ENCODE measurements around the gene SMAD9.

SMAD9 gene

GRCh38 chr13:36819739-36820090 is 100.3 kb downstream of the SMAD9 start:
- peak; percentile 18 to 21 for DNase-seq (ENCODE audit: extremely low read depth in 1 of 2, low read depth in 1 of 2)

GRCh38 chr13:36818804-36819738 is 101.0 kb downstream of the SMAD9 start, which contains the start of gene RFXAP:
RFXAP (plus strand) TSS chr13:36819222; CDS start chr13:36819358, 136 bp downstream.
- peak; percentile 79 to 82 for DNase-seq (ENCODE audit: extremely low read depth in 1 of 2, low read depth in 1 of 2)

DNA sequence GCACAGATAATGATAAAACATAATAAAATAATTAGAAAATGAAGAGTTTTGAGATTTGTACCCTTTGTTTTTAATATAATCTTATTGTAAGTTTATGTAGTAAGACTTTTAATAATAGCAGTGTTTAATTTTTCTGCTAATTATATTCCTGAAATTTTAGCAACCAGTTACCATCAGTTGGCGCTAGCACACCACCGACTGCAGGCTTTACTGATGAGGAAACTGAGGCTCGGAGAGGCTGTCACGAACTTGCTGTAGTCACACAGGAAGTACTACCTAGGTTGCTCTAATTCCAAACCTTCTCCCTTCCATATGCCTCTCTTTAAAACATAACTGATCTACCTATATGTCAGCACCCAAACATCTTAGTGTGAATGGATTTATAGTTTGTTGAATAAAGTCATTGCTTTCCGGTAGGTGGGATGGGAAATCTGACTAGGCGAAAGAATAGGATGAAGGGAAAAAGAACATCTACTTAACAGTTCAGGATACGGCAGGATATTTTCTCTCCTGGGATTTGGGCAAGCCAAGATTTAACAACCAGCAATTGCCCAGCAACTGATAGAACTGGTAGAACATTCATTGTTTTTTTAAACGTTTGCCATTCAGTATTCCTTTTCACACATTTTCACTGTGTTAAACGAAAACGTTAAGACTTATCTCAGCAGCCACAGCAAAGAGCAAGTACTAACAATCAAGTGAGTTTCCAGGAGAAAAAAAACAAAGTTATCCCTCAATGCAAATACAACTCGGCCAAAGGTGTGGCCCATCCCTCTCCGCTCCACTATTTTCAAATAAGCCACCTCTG is 101.8 kb downstream of the SMAD9 start:
- no peak for DNase-seq (ENCODE audit: extremely low read depth in 1 of 2, low read depth in 1 of 2)

DNA sequence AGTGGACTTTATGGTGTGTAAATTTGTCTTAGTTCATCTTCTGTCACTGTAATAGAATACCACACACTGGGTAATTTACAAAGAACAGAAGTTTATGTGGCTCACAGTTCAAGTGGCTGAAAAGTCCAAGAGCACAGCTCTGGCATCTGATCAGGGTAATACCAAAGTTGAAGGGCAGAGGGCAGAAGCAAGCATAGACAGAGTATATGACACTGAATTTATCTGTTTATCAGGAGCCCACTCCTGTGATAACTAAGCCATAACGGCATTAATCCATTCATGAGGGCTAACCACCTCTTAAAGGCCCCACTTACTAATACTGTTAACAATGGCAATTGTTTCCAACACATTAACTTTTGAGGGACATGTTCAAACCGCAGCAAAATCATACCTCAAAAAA is 105.0 kb downstream of the SMAD9 start:
- DNase-seq (ENCODE audit: extremely low read depth in 1 of 2, low read depth in 1 of 2), result no peak

- DNase-seq (ENCODE audit: extremely low read depth in 1 of 2, low read depth in 1 of 2), result no peak
Measured at GRCh38 chr13:36814465-36814864, 105.6 kb downstream of the SMAD9 start.

DNA sequence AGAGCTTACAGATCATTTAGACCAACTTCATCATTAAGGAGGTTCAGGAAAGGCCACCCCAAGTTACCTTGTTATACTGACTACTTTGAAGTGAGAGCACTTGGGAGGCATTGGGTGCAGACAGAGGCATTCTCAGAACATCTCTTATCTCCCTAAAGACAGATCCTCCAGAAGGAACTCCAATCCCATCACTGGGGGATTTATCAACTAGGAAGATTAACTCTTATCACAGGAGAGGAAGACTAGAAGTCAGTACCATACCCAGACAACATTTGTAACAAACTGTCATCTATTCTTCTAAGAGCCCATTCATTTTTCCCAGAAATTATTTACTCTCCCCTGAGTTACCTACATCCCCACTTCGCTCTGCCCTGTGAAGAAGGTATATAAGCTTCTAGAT is 106.8 kb downstream of the SMAD9 start:
- DNase-seq (ENCODE audit: extremely low read depth in 1 of 2, low read depth in 1 of 2), result no peak

GRCh38 chr13:36807616-36808015 is 112.4 kb downstream of the SMAD9 start:
- DNase-seq (ENCODE audit: extremely low read depth in 1 of 2, low read depth in 1 of 2), result no peak

DNA sequence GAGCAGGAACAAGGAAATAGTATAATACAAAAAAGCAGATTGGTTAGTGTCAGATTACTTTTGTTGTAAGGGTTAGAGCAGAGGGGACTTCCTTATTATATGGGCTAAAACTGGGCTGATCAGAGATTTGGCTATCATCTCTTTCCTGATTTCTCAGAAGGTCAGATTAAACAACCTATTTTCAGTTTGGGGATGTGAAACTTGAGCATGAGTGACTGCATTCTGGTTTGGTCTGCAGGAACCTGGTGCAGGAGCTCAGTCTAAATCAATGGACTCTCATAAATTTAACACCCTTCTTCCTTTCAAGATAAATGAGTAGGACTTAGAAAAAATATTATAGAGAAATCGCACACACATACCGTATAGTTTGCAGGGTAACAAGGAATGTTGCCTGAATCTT is 113.9 kb downstream of the SMAD9 start:
- no peak for DNase-seq (ENCODE audit: extremely low read depth in 1 of 2, low read depth in 1 of 2)

DNA sequence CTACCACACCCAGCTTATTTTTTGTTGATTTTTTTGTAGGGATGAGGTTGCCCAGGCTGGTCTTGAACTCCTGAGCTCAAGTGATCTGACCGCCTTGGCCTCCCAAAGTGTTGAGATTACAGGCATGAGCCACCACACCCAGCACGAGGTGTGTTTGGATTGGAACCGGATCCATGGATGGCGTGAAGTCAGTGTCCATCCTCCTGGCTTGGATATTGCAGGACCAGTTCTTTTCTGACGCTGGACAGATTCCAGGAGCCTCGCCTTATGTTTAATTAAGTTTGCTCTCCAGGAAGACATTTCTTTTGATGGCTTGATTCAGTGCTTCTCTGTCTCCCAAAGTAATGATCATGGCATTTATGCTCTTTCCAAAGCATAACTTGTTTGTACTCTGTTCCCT is 115.5 kb downstream of the SMAD9 start:
- DNase-seq (ENCODE audit: extremely low read depth in 1 of 2, low read depth in 1 of 2), result no peak

DNA sequence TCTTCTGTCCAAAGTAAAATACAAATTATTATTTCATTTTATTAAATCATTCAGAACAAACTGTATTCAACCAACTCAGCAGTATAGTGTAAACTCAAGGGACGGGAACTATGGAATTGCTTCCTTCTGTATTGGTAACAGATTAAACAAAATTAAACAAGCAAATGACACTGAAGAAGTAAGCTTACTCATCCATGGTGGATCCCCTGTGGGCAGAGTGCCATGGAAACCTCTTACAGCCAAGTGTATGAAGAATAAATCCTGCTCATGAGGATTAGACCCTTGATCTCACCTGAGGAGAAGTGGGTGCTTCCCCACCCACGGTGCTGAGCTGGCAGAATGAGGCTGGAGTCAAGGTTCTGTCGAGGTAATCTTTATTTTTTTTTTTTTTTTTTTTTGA is 119.0 kb downstream of the SMAD9 start:
- no peak for DNase-seq (ENCODE audit: extremely low read depth in 1 of 2, low read depth in 1 of 2)

GRCh38 chr13:36796052-36796451 is 124.0 kb downstream of the SMAD9 start:
- no peak for DNase-seq (ENCODE audit: extremely low read depth in 1 of 2, low read depth in 1 of 2)

GRCh38 chr13:36795463-36795862 is 124.6 kb downstream of the SMAD9 start:
- DNase-seq (ENCODE audit: extremely low read depth in 1 of 2, low read depth in 1 of 2), result no peak
